Measurements from ENCODE around the gene BBIP1.

DNA sequence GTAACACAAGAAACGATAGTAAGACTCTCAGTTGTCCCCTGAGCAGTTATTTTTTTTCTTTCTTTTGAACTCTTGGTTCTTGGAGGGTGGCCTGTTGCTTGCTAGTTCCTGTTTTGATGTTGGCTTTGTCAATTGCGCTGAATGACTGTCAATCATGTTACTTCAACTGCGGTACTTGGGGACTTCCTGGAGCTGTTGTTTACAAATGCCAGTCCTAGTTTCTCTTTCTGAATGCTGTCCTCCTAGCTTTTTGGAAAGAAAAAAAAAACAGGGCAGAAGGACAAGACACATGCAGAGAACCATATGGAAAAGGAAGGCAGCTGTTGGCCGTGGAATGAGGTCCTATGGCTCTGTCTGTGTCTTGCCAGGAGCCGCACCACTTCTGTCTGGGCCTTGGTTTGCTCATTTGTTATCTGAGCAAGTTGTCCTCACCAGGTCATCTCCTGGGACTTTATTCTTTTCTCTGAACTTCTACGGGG, 54.3 kb downstream of the BBIP1 start:
- TF ChIP-seq, protein P1, sequence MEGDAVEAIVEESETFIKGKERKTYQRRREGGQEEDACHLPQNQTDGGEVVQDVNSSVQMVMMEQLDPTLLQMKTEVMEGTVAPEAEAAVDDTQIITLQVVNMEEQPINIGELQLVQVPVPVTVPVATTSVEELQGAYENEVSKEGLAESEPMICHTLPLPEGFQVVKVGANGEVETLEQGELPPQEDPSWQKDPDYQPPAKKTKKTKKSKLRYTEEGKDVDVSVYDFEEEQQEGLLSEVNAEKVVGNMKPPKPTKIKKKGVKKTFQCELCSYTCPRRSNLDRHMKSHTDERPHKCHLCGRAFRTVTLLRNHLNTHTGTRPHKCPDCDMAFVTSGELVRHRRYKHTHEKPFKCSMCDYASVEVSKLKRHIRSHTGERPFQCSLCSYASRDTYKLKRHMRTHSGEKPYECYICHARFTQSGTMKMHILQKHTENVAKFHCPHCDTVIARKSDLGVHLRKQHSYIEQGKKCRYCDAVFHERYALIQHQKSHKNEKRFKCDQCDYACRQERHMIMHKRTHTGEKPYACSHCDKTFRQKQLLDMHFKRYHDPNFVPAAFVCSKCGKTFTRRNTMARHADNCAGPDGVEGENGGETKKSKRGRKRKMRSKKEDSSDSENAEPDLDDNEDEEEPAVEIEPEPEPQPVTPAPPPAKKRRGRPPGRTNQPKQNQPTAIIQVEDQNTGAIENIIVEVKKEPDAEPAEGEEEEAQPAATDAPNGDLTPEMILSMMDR (IDR thresholded peaks at IDR 0.05; ENCODE audit: low read length), result no peak
- TF ChIP-seq EZH2 (IDR thresholded peaks at IDR 0.05; ENCODE audit: borderline replicate concordance, low read length), result no peak

Data from OCI-LY1 (cell line).